DND-41 (cell line): ENCODE measurements around the gene PRPH2.
A peak's percentile ranks its signal among the peaks of the same experiment; 100 is the strongest.

ENCODE experiments used
- ATAC-seq: fragments of 200-7000 bp; cut with Tn5 transposase; 3 replicates; pipeline ENCODE4 v1.9.1; 2021; ENCODE audit warnings: low read depth; ENCODE audit not compliant: insufficient read depth
- DNase-seq: peaks from one replicate; pipeline ENCODE4 v3.0.0-alpha.2; 2020
- H2AFZ ChIP-seq: 2 replicates; pipeline ENCODE4 v1.6.0; 2012; ENCODE audit warnings: low read depth, low read length
- H3K27ac ChIP-seq: 2 replicates; pipeline ENCODE4 v1.5.1; 2012; ENCODE audit warnings: low read length, inconsistent platforms
- H3K27me3 ChIP-seq: fragments of 200-600 bp; sonication (generic); 2 replicates; pipeline ENCODE4 v1.6.0; 2012; ENCODE audit warnings: low read length, mild to moderate bottlenecking, inconsistent platforms; ENCODE audit not compliant: insufficient read depth, poor library complexity
- H3K36me3 ChIP-seq: 2 replicates; pipeline ENCODE4 v1.5.1; 2012; ENCODE audit warnings: low read length, inconsistent platforms; ENCODE audit not compliant: insufficient read depth
- H3K4me1 ChIP-seq: 2 replicates; pipeline ENCODE4 v1.5.1; 2012; ENCODE audit warnings: mild to moderate bottlenecking, low read length; ENCODE audit not compliant: insufficient read depth
- H3K4me2 ChIP-seq: 2 replicates; pipeline ENCODE4 v1.6.0; 2012; ENCODE audit warnings: mild to moderate bottlenecking, moderate library complexity, low read length, inconsistent platforms; ENCODE audit not compliant: insufficient read depth
- H3K4me3 ChIP-seq, 2 experiments: fragments of 200-600 bp in 1 of 2; shearing (Covaris generic) in 1 of 2; 2 replicates each; pipeline ENCODE4 v1.5.1; 2012 to 2016; ENCODE audit warnings: inconsistent platforms in 2 of 2, low read length in 2 of 2, mild to moderate bottlenecking in 2 of 2, low read depth in 1 of 2, moderate library complexity in 1 of 2
- H3K79me2 ChIP-seq: 2 replicates; pipeline ENCODE4 v1.6.0; 2012; ENCODE audit warnings: low read length, inconsistent platforms; ENCODE audit not compliant: insufficient read depth
- H3K9ac ChIP-seq: 2 replicates; pipeline ENCODE4 v1.6.0; 2012; ENCODE audit warnings: low read depth, mild to moderate bottlenecking, inconsistent platforms, low read length, moderate library complexity
- H3K9me3 ChIP-seq: 2 replicates; pipeline ENCODE4 v1.5.1; 2012; ENCODE audit warnings: low read length, moderate library complexity, mild to moderate bottlenecking, inconsistent platforms; ENCODE audit not compliant: insufficient read depth, severe bottlenecking
- H4K20me1 ChIP-seq: 2 replicates; pipeline ENCODE4 v1.6.0; 2012; ENCODE audit warnings: low read length; ENCODE audit not compliant: insufficient read depth
- EZH2 ChIP-seq: IDR thresholded peaks from 3 replicates; pipeline ENCODE4 v1.6.1; 2012; ENCODE audit warnings: borderline replicate concordance, low read depth, mild to moderate bottlenecking, moderate library complexity, low read length, inconsistent platforms; ENCODE audit not compliant: severe bottlenecking
- TF ChIP-seq, protein P1 (sequence below): IDR thresholded peaks from 2 replicates; pipeline ENCODE4 v1.5.1; 2012; ENCODE audit warnings: borderline replicate concordance, low read length, moderate library complexity, mild to moderate bottlenecking; ENCODE audit not compliant: poor library complexity, severe bottlenecking; ENCODE audit errors: extremely low read depth

The PRPH2 gene, protein sequence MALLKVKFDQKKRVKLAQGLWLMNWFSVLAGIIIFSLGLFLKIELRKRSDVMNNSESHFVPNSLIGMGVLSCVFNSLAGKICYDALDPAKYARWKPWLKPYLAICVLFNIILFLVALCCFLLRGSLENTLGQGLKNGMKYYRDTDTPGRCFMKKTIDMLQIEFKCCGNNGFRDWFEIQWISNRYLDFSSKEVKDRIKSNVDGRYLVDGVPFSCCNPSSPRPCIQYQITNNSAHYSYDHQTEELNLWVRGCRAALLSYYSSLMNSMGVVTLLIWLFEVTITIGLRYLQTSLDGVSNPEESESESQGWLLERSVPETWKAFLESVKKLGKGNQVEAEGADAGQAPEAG

DNA sequence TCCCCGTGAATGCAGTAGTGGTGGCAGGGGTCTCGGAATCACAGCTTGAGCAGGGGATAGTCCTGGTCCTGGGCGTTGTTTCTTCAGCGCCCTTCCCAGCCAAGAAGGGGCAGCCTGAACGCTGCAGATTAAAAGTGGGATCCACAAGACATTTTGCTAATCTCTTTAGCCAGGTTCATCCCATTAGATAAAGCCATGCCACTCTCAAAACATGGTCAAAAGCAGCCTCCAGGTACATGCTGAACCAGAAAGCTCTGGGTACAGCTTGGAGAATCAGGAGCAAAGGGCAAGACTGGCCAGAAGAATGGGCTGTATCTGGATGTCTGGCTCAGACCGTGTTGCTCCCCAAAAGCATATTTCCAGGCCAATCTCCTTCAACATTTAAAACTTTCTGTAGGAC lies at the start of gene PRPH2:
Gene PRPH2, minus strand, starts transcription at position 101 of the 400 bp plus-strand sequence. CDS start 263 bp downstream, outside the sequence.
- Histone ChIP-seq H3K4me2 (no peak within 1 kb of the TSS), H3K9me3 (no peaks in the 10 kb centered on the region), H3K27me3 (peaks cover 7% of the 10 kb centered on the region), H3K9ac (no peak within 1 kb of the TSS), H2AFZ (no peak within 1 kb of the TSS), H3K79me2 (no peaks in the 10 kb centered on the region), H3K36me3 (no peaks in the 10 kb centered on the region), H3K27ac (no peak within 1 kb of the TSS), H3K4me1 (peaks cover 10% of the 10 kb centered on the region), H3K4me3 (no peak within 1 kb of the TSS), H4K20me1 (no peaks in the 10 kb centered on the region)
- no peak for TF ChIP-seq EZH2
- TF ChIP-seq, protein P1, sequence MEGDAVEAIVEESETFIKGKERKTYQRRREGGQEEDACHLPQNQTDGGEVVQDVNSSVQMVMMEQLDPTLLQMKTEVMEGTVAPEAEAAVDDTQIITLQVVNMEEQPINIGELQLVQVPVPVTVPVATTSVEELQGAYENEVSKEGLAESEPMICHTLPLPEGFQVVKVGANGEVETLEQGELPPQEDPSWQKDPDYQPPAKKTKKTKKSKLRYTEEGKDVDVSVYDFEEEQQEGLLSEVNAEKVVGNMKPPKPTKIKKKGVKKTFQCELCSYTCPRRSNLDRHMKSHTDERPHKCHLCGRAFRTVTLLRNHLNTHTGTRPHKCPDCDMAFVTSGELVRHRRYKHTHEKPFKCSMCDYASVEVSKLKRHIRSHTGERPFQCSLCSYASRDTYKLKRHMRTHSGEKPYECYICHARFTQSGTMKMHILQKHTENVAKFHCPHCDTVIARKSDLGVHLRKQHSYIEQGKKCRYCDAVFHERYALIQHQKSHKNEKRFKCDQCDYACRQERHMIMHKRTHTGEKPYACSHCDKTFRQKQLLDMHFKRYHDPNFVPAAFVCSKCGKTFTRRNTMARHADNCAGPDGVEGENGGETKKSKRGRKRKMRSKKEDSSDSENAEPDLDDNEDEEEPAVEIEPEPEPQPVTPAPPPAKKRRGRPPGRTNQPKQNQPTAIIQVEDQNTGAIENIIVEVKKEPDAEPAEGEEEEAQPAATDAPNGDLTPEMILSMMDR = no peak
- ATAC-seq (no peak), DNase-seq (no peak)

DNA sequence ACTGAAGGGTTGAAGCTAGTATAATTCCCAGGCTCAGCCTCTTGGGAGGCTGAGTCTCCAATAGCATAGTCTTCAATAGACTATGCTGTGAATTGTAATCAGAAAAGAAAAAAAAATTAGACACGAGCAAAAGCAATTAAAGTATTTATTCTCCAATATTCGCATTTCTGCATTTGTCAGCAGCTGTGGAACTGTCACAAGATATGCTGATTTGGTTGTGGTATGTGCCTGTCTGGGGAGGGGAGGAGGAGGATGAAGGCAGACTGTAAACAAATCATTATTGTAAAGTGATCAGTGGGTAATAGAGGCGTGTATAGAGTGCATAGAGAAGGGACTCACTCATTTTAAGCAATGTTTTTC lies 49.3 kb upstream of the PRPH2 start:
- Histone ChIP-seq H4K20me1 (peaks cover 8% of the 10 kb centered on the region; the same call in 1 of the 2 replicates), H3K9ac (peak overlapping the region; percentile 48), H3K27ac (peak overlapping the region; percentile 53), H3K9me3 (no peaks in the 10 kb centered on the region), H3K4me1 (peaks cover 23% of the 10 kb centered on the region), H3K4me2 (peak overlapping the region; percentile 64), H3K36me3 (no peaks in the 10 kb centered on the region), H2AFZ (no peak overlapping the region), H3K79me2 (no peaks in the 10 kb centered on the region), H3K27me3 (no peaks in the 10 kb centered on the region), H3K4me3 (peak overlapping the region in 1 of 2 experiments; percentile 51; a peak in 2 of 4 replicates)
- DNase-seq (no peak), ATAC-seq (peak; percentile 19)
- no peak for TF ChIP-seq EZH2
- TF ChIP-seq, protein P1 = no peak

DNA sequence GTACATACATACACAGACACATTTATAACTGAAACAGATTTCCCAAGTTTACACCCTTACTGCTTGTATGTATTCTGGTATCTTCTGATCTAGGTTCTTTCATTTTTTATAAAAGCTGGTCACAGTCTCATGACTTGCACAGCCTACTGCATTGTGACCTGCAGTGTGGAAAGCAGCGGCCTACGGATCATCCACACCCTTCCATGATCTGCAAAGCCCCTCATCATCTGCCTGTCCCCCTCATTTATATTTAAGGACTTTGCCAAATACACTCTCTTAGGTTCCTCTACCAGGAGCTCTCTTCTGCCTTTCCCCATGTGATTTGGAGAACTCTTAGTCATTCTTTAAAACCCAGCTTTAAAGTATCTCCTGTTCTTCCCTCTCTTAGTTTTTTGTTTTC lies 47.4 kb upstream of the PRPH2 start:
- Histone ChIP-seq H3K9ac (no peak overlapping the region), H3K27ac (no peak overlapping the region), H3K27me3 (no peaks in the 10 kb centered on the region), H3K9me3 (no peaks in the 10 kb centered on the region), H3K4me3 (no peak overlapping the region), H4K20me1 (peaks cover 8% of the 10 kb centered on the region; the same call in 1 of the 2 replicates), H3K4me1 (peaks cover 23% of the 10 kb centered on the region), H3K36me3 (no peaks in the 10 kb centered on the region), H2AFZ (no peak overlapping the region), H3K79me2 (no peaks in the 10 kb centered on the region), H3K4me2 (no peak overlapping the region)
- ATAC-seq = no peak
- no peak for DNase-seq
- TF ChIP-seq, protein P1 = no peak
- TF ChIP-seq EZH2 = no peak
